Activated B cell treated with CpG ODN at 0.5 μM for 24 hours (primary cell): ENCODE results near the gene TSPEAR. TPM values are rescaled to one million over a fixed set of nuclear protein-coding genes. Genes with fewer than 3 reads are reported as not detected.

Source experiments
- ATAC-seq: fragments of 200-7000 bp; cut with Tn5 transposase; one replicate; pipeline ENCODE4 v1.10.0; 2021; ENCODE audit warnings: low read depth, mild to moderate bottlenecking, moderate library complexity
- CTCF ChIA-PET: fragments of 350-600 bp; sonication (Branson Sonifier 250); formaldehyde crosslinking; loops from one replicate; lab custom pipeline; 2021; ENCODE audit warnings: antibody characterized with exemption; lab: Charles Lee
- POLR2A ChIA-PET: fragments of 350-600 bp; sonication (Branson Sonifier 250); formaldehyde crosslinking; loops from one replicate; lab custom pipeline; 2021; ENCODE audit warnings: antibody characterized with exemption; lab: Charles Lee
- DNase-seq: peaks from one replicate; pipeline ENCODE4 v3.0.0; 2022
- H3K27ac Mint-ChIP-seq: one replicate; pipeline ENCODE4 v1.8.0; 2020; ENCODE audit warnings: mixed read lengths
- H3K27me3 Mint-ChIP-seq: one replicate; pipeline ENCODE4 v1.8.0; 2021; ENCODE audit warnings: mixed read lengths
- H3K36me3 Mint-ChIP-seq: one replicate; pipeline ENCODE4 v1.8.0; 2021; ENCODE audit warnings: low read depth, mixed read lengths
- H3K4me1 Mint-ChIP-seq: one replicate; pipeline ENCODE4 v1.8.0; 2021; ENCODE audit warnings: mixed read lengths
- H3K4me3 Mint-ChIP-seq: one replicate; pipeline ENCODE4 v1.8.0; 2020; ENCODE audit warnings: mild to moderate bottlenecking, mixed read lengths
- H3K9me3 Mint-ChIP-seq: one replicate; pipeline ENCODE4 v1.8.0; 2020; ENCODE audit warnings: mixed read lengths
- intact Hi-C: fragments of 100-400 bp; cut with micrococcal nuclease; formaldehyde crosslinking; loops from one replicate; pipeline ENCODE4 v1.15.1; 2024
- total RNA-seq: library from RNA; stranded (reverse); gene quantifications from 2 replicates; pipeline ENCODE4 v1.2.3, GENCODE V29; 2022
- TF ChIP-seq, protein P1 (sequence below): fragments of 200-600 bp; IDR thresholded peaks from one replicate; pipeline ENCODE4 v1.8.0; 2022; ENCODE audit warnings: antibody characterized with exemption, mild to moderate bottlenecking

The TSPEAR gene
- total RNA-seq, 1 donor from 2014 or later: not detected

DNA sequence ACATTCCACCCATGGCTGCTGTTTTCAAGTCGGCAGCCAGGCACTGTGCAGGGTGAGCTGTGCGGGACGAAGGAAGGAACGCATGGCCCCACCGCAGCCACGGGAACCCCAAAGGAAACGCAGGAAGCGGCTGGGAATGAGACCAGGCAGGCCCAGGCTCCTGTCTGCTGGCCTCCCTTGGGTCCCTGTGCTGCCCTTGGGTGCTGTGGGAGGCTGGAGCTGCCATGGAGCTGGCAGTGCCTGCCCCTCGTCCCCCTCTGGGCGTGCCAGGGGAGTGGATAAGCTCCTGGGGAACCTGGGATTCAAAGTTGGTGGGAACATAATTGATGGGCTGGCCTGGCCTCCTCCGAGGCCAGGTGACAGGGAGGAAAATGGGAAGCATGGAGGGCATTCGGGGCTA lies 143.1 kb downstream of the TSPEAR start:
- ChIA-PET CTCF (no interaction called here), POLR2A (no interaction called here)
- TF ChIP-seq, protein P1, sequence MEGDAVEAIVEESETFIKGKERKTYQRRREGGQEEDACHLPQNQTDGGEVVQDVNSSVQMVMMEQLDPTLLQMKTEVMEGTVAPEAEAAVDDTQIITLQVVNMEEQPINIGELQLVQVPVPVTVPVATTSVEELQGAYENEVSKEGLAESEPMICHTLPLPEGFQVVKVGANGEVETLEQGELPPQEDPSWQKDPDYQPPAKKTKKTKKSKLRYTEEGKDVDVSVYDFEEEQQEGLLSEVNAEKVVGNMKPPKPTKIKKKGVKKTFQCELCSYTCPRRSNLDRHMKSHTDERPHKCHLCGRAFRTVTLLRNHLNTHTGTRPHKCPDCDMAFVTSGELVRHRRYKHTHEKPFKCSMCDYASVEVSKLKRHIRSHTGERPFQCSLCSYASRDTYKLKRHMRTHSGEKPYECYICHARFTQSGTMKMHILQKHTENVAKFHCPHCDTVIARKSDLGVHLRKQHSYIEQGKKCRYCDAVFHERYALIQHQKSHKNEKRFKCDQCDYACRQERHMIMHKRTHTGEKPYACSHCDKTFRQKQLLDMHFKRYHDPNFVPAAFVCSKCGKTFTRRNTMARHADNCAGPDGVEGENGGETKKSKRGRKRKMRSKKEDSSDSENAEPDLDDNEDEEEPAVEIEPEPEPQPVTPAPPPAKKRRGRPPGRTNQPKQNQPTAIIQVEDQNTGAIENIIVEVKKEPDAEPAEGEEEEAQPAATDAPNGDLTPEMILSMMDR: no peak
- DNase-seq (no peak), ATAC-seq (no peak)
- Mint-ChIP-seq H3K9me3 (peaks cover 7% of the 10 kb centered on the region), H3K4me1 (peaks cover 30% of the 10 kb centered on the region), H3K27ac (no peak overlapping the region), H3K27me3 (peaks cover 6% of the 10 kb centered on the region), H3K4me3 (no peak overlapping the region), H3K36me3 (no peaks in the 10 kb centered on the region)
- intact Hi-C loops: loop anchor here (5.0 kb wide), 1 partner anchor 539 kb away; no protein-coding TSS in a partner anchor

DNA sequence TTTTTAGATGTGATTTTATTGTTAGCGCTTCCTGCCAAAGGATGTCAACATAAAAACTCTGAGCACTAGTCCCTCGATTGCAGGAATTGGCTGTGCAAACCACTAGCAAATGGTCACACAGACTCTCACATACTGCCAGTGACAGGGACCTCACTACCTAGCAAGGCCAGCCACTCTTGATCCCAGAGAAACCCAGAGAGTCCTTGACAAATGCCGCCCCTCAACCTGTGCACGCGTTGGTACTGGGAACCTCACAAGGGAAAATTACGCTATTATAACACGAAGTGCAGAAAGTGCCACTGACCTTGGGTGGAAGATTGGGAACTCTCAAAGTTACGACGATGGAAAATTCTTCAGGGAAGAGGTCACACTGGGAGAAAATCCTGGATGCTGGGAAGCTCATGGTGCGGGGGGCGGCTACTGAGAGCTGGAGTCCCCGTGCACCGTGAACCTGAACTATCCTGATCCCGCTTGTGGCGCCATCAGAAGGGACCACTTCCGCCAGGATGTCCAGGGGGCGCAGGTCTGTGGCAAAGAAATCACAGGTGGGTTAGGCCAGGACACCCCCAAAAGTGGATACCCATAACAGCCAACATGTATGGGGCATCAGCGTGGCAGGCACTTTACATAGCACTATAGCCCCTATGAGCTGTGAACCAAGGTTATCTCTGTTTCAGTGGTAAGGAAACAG lies 143.7 kb downstream of the TSPEAR start:
- H3K4me3 Mint-ChIP-seq: no peak overlapping the region
- no peaks in the 10 kb centered on the region for H3K36me3 Mint-ChIP-seq
- peaks cover 30% of the 10 kb centered on the region for H3K4me1 Mint-ChIP-seq
- no peak for DNase-seq
- H3K9me3 Mint-ChIP-seq: peaks cover 10% of the 10 kb centered on the region
- H3K27me3 Mint-ChIP-seq: peaks cover 5% of the 10 kb centered on the region
- CTCF ChIA-PET: no interaction called here
- intact Hi-C loops: loop anchor here (5.0 kb wide), 1 partner anchor 540 kb away; no protein-coding TSS in a partner anchor
- TF ChIP-seq, protein P1: no peak
- POLR2A ChIA-PET: no interaction called here
- no peak for ATAC-seq
- H3K27ac Mint-ChIP-seq: no peak overlapping the region

DNA sequence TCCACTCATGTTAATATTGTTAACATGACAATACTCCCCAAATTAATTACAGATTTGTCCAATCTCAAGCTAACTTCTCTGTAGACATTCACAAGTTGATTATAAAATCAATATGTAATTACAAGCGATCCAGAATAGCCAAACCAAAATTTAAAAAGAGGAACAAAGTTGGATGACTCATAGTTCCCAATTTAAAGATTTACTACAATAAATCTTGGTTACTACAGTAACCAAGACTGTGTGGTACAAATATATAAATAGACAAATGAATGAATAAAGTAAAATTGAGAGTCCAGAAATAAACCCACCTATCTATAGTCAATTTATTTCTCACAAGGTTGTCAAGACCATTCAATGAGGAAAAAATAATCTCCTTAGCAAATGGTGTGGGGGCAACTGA lies 145.0 kb downstream of the TSPEAR start:
- peaks cover 39% of the 10 kb centered on the region for H3K4me1 Mint-ChIP-seq
- no peaks in the 10 kb centered on the region for H3K27me3 Mint-ChIP-seq
- H3K36me3 Mint-ChIP-seq: no peaks in the 10 kb centered on the region
- DNase-seq: no peak
- intact Hi-C loops: loop anchor here (5.0 kb wide), 1 partner anchor 541 kb away; no protein-coding TSS in a partner anchor
- POLR2A ChIA-PET: interaction anchor here (0.6 kb wide), 1 partner anchor 361 kb away, joined by 10 read pairs; no protein-coding TSS in a partner anchor
- H3K27ac Mint-ChIP-seq: peak overlapping the region; percentile 68
- CTCF ChIA-PET: no interaction called here
- ATAC-seq: peak; percentile 51
- no peak overlapping the region for H3K4me3 Mint-ChIP-seq
- H3K9me3 Mint-ChIP-seq: peaks cover 9% of the 10 kb centered on the region
- TF ChIP-seq, protein P1: no peak

DNA sequence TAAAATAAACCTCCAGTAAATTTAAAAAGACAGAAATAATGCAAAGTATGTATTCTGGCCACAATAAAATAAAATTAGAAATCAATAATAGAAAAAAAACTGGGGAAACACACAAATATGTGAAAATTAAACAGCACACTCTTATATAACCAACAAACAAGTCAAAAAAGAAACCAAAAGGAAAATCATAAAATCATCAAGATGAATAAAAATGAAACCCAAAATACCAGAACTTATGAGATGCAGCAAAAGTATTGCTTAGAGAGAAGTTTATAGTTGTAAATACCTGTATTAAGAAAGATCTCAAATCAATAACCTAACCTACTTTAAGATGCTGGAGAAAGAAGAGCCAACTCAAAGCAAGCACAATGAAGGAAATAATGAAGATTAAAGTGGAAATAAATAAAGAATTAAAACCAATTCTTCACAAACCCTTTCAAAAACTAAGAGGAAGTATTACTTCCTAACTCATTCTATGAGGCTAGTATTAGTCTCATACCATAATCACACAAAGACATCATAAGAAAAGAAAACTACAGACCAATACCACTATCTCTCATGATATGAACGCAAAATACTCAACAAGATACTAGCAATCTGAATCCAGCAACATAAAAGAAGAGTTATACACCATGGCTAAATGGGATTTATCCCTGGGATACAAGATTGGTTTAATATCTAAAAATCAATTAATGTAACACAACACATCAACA lies 146.3 kb downstream of the TSPEAR start:
- Mint-ChIP-seq H3K27me3 (no peaks in the 10 kb centered on the region), H3K27ac (peak overlapping the region; percentile 86), H3K4me3 (peak overlapping the region; percentile 35), H3K9me3 (peaks cover 6% of the 10 kb centered on the region), H3K36me3 (no peaks in the 10 kb centered on the region), H3K4me1 (peaks cover 41% of the 10 kb centered on the region)
- ChIA-PET POLR2A (no interaction called here), CTCF (no interaction called here)
- TF ChIP-seq, protein P1: no peak
- peak; percentile 72 for ATAC-seq
- intact Hi-C loops: loop anchor here (5.0 kb wide), 1 partner anchor 542 kb away; no protein-coding TSS in a partner anchor
- DNase-seq: no peak

DNA sequence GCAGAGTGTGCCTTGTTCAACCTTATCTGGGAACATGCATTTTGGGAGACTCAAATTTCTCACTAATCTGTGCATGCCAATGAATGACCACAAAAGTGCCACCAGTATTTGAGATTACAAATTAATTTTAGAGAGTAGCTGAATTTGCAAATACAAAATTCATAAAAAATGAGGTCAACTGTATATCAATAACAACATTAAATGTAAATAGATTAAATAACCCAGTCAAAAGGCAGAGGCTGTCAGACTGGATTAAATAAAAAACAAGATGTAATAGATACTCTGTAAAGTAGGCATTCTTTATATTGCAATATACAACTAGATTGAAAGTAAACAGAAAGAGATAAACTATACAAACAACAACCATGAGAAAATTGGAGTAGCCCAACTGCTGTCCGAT lies 147.3 kb downstream of the TSPEAR start:
- H3K27ac Mint-ChIP-seq: no peak overlapping the region
- ChIA-PET POLR2A (no interaction called here), CTCF (no interaction called here)
- TF ChIP-seq, protein P1: no peak
- peaks cover 8% of the 10 kb centered on the region for H3K9me3 Mint-ChIP-seq
- peaks cover 41% of the 10 kb centered on the region for H3K4me1 Mint-ChIP-seq
- intact Hi-C loops: no loop called here
- DNase-seq: no peak
- no peaks in the 10 kb centered on the region for H3K27me3 Mint-ChIP-seq
- H3K36me3 Mint-ChIP-seq: no peaks in the 10 kb centered on the region
- H3K4me3 Mint-ChIP-seq: no peak overlapping the region
- no peak for ATAC-seq
